GM19035 (cell line): ENCODE measurements around the gene RFLNA.

Source experiments
- ATAC-seq: cut with Tn5 transposase; IDR thresholded peaks from one replicate; pipeline ENCODE4 v1.9.1; 2021; ENCODE audit not compliant: unreplicated experiment

The RFLNA gene

DNA sequence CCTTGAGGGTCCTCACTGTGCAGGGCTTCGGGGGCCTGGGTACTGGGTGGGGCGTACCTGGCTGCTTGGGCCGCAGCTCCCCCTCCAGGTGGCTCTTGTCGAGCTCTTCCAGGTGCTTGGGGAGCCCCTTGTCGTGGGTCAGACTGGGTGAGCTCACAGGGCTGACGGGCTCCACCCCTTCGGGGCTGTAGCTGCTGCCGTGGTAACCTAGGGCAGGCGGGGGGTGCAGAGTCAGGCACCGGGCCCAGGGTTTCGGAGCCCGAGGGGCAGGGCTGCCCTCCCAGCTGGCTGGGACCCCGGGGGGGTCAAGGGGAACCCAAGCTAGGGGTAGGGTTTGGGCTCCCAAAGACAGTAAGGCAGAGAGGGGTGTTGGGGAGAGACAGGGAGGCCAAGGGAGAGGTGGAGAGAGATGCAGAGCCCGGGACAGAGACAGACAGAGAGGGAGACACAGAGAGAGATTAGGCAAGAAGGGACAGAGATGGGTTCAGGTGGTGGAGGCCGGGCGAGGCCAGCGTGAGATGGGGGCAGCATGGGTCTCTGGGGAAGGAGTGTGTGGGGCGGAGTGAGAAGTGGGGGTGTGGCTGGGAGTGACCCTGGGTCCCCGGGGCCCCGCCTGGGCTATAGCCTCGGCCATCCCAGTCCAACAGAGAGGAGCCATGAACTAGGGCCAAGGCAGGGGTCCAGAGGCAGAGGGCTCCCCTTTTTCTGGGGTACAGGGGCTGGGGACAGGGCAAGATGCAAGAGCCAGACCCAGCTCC is 40.7 kb downstream of the RFLNA start:
- no peak for ATAC-seq

DNA sequence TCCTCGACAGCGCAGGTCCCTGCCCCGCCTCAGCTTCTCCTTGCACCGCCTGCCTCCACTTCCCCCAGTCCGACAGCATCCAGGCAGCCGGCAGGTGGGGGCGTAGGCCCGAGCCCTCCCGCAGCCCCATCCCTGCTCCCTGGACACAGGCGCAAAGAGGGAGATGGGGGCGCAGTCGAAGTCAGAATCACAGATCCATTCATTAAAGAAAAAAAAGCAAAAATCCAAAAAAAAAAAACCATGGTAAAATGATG is 41.2 kb downstream of the RFLNA start:
- no peak for ATAC-seq

DNA sequence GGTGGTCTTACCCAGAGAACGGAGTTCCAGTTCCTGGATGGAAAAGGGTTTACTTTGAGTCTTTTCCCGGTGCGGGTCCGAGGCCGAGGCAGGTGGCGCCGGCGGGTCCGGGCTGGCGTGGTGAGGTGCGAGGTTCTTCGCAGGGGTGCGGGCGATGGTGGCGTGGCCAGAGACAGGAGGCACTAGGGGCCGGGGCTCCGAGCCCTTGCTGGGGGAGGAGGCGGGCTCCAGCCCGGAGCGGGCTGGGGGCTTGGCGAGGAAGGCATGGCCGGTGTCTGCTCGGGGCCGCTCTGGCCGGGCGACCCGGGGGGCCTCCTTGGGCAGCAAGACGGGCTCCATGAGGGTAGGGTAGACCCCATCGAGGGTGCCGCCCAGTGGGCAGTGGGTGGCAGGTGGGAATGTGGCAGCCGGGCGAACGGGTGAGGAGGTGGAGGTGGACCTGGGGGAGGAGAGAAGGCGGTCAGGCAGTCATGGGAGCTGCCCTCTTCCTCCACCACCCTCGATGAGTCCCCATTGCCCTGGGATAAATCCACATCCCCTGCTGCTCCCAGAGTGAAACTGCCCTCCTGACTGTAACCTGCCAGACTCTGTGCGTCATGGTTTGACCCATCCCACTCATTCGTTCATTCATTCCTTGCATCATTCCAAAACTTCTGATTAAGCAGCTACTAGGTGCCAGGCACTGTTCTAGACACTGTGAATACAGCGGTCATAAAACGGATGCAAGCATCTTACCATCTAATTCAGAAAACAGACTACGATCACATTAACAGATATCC is 42.0 kb downstream of the RFLNA start:
- ATAC-seq: no peak

DNA sequence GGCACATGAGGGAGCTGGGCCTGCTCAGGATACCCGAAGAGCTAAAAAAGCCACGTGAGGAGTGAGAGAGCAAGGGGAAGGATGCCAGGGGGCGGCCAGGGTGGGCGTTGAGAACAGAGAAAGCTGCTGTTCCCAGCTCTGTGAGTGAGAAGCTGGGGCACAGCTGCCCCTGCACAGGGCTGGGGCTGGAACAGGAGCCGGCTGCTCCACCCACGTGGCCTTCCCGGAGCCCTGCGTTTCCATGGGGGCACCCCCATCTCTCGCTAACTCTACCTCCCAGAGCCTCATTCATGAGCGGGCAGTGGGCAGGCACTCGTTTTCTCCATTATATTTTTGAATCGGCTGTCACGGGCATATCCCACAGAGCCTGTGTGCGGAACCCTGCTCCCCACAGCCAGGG is 42.7 kb downstream of the RFLNA start:
- no peak for ATAC-seq

DNA sequence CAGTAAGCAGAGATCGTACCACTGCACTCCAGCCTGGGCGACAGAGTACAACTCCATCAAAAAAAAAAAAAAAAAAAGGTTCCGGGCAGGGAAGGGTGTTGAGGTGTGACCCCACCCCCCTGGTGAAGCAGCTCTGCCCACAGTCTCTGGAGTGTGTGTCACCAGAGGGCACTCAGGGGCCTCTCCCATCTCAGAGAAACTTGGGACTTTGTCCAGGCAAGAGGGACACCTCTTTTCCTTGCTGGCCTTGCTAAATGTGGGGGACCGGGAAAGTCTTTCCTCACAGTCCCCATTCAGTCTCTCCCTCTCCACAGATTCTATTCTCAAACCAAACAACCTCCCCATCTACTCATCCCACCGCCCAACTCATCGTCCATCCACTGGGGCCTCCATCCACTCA is 43.6 kb downstream of the RFLNA start:
- no peak for ATAC-seq

DNA sequence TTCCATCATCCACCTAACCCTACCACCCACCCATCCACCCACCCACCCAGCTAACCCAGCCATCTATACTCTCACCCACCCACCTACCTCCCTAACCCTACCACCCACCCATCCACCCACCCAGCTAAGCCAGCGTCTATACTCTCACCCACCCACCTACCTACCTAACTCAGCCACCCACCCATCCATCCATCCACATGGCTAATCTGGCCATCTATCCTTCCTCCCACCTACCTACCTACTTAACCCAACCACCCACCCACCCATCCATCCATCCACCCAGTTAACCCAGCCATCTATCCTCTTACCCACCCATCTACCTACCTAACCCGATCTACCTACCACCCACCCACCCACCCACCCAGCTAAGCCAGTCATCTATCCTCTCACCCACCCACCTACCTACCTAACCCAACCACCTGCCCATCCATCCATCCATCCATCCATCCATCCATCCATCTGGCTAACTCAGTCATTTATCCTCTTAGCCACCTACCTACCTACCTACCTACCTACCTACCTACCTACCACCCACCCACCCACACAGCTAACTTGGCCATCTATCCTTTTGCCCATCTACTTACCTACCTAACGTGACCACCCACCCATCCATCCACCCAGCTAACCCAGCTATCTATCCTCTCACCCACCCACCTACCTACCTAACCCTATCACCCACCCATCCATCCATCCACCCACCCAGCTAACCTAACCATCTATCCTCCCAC is 44.1 kb downstream of the RFLNA start:
- ATAC-seq: no peak

DNA sequence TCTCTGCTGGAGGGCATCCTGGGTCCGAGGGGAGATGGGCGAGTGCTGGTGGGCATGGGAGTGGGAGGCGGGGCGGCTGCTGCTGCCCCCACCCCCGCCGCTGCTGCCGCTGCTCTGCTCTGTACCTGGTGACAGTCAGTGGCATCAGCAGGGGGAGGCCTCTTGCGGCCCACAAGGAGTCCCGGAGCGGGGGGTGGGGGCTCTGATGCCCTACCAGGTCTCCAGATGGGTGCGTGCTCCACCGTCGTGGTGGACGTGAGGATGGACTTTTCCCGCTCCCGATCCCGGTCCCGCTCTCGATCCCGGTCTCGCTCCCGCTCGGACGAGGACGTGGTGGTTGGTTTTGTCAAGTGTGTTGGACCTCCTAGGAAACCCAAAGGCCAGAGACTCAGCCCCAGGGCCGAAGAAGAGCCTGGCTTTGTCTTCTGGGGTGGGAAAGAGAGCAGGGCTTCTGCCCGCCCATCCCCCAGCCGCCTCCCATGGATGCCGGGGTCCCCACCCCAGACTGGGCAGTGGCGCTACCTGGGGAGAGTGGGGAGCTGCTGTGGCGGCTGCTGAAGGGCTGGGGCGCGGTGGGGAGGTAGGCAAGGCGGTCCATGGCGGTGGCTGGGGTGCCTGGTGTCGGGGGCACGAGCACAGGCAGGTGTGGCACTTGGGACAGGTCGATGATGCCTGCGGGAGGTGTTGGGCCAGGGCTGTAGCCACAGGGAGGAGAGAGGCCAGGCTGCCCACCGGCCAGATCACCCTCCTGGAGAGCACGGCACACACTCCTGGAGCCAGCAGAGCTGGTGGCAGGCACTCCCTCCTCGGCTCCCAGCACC is 45.4 kb downstream of the RFLNA start:
- ATAC-seq: no peak

DNA sequence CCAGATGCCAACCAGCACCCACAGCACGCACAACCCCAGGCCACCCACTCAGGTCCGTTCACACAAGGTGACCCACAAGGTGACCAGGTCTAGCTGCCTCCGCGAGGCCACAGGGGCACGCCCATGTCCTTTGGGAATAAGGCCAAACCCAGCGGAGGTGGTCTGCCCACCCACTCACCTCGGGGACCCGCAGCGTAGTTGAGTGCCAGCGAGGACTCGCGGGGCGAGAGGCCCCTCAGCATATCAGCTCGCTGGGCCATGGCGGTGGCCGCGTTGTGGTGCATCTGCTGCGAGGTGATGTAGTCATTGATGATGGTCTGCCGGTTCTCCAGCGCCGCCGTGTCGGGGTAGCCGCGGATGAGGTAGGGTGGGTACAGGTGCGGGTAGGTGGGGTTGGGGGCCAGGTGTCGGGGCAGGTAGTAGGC is 46.8 kb downstream of the RFLNA start:
- ATAC-seq: no peak

DNA sequence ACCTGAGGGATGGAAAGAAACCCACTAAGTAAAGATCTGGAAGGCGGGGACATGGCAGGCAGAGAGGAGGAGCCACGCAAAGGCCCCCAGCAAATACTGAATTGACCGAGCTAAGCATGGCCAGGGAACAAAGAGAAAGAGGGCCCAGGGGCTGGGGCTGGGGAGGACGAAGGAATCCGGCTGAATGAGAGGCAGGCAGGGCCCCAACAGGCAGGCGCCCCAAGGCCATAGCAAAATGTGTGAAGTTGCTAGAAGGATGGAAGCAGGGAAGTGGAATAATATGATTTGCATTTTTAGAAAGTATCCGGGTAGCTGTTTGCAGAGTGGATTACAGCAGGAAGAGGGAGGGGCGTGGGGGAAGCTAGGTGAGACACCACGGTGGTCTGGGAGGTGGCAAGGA is 49.1 kb downstream of the RFLNA start:
- ATAC-seq: no peak

DNA sequence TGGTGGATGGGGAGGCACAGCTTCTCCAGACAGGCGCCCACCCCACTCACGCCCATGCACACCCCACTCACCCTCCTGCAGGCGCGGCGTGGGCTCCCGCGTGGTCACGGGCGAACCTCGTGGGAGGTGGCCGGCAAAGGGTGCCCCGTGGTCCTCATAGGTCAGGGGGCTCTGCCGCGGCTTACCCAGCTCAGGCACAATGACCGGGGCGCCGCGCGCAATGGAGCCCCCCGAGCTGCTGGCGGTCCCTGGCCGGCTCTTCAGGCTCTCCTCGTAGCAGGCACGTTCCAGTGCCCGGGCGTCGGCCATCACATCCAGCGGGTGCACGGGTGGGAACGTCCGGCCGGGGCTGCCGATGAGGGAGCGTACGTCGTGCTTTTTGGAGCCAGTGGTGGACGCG is 49.6 kb downstream of the RFLNA start:
- no peak for ATAC-seq

DNA sequence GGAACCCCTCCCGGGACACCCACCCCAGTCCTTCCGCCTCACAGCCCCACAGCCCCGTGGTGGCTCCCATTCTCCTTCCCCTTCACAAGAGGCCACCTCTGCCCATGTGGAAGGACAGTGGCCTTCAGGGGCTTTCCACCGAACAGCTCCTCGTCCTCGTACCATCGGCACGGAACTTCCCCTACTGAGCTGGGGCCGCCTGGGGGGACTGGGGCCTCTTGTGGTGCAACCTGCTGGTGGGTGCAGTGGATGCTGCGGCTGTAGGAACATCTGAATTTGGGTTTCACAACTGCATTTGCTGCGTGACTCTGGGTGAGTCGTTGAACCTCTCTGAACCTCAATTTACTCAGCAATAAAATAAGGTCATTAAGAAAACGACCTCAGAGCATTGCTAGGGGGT is 50.9 kb downstream of the RFLNA start:
- no peak for ATAC-seq

DNA sequence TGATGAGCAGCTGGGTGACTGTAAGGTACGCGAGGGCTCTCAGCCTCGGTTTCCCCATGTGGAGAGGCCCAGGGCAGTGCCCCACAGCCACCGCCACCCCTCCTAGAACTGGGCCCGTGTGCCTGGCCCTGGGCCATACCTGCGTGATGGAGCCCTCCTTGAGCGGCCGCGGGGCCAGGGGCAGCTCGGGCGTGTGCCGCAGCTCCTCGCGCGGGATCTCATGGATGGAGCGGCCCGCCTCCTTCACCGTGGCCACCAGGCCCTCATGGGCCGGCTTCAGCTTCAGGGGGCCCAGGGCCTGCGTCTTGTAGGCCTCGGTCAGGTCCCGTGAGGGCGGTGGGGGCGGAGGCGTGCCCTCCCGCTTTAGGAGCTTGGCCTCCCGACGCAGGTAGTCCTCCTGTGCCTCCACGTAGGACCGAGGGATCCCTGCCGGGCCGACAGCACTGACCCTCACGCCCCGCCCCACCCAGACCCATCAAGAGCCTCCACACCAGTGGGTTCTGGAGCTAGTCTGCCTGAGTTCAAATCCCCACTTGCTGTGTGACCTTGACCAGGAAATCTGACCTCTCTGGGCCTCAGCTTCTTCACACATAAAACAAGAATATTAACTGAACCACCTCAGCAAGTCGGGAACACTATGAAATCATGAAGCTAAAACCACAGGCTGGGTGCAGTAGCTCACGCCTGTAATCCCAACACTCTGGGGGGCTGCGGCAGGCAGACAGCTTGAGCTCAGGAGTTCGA is 51.7 kb downstream of the RFLNA start:
- ATAC-seq: no peak

DNA sequence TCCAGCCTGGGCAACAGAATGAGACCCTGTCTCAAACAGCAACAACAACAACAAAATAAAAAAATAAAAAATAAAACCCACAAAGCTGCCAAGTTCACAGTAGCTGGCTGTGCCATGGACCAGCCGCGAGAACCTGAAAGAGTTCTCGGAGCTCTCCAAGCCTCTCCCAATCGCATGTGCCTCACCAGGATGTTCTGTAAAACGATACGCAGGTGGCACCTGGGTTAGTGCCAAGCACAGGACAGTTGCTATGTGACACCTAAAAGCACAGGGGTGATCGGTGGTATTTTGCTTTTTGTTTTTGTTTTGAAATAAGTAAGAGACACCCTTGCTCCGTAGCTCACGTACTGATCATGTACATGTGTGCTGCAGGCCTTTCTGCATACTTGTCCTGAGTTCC is 52.4 kb downstream of the RFLNA start:
- no peak for ATAC-seq

DNA sequence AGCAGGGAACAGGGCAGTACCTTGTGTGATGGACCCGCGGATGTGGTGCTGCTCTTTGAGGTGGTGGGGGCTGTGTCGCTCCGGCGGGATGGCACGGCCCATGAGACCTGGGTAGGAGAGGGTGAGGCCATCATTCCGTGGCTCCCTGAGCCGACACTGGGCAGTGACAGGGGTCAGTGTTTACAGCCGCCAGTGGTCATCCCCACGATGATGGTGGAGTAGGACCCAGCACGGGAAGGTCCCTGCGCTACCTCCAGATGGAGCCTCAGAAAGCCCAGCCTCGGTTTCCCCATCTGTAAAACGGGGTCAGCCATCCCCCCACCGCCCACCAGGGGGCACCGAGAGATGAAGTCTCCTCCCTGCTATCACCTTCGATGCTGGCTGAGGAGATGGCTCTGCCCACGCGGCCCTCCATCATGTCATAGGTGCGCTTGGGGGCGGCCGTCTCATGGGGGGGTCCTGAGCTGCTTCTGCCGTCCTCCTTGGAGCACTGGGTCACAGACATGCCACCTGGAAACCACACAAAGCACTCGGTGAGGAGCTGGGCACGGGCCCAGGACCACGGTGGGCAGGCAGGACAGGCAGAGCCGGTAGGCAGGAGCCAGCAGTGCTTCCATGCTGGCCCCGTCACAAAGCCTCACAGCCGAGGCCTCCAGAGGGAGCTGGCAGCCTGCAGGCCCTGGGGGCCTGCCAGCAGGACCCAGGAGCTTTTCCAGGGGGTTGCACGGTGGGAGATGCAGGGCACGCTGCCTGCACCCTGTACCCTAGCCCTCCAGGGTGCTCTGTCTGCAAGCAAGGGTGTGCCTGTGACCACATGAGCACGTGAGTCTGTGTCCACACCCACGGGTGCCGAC is 53.1 kb downstream of the RFLNA start:
- ATAC-seq: no peak

DNA sequence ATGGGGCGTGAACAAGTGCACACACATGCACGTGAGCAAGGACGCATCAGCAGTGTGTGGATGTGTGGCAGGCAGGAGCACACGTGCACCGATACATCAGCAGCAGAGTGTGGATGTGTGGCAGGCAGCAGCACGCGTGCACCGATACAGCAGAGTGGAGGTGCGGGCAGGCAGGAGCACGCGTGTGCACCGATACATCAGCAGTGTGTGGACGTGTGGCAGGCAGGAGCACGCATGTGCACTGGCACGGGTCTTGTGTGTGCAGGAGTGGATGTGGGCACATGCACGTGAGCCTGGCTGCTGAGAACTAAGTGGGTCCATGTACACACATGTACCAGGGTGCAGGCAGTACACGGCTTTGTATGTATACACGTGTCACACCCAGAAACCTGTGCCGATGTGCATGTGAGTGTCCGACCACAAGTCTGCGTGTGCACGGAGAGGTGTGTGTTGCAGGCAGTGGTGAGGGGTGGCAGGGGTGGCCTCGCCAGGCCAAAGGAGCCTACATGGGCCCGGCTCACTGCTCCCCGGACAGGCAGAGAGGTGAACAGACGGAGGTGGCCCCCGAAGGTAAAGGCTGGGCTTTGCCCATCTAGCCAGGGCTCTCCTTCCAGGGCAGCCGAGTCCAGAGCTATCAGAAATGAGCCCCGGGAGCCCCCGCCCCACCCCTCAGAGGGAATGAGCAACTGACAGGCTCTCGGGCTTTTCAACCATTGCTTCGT is 53.9 kb downstream of the RFLNA start:
- no peak for ATAC-seq

DNA sequence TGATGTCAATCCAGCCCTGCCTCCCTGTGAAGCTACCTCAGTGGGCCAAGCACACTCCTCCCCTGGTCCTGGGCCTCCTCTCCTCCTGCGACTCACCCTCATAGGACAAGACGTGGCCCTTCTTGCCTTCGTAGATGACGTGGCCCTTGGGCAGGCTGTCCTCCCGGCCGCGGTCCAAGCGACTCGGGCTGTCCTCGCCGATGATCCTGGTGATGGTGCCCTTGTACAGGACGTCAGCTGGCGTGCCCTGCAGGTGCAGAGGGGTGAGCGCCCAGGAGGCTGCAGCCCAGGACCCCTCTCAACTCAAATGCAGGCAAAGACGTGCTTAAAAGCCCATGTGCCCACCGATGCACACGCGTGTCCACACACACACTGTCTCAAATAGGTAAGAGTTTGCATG is 55.6 kb downstream of the RFLNA start:
- ATAC-seq: no peak

DNA sequence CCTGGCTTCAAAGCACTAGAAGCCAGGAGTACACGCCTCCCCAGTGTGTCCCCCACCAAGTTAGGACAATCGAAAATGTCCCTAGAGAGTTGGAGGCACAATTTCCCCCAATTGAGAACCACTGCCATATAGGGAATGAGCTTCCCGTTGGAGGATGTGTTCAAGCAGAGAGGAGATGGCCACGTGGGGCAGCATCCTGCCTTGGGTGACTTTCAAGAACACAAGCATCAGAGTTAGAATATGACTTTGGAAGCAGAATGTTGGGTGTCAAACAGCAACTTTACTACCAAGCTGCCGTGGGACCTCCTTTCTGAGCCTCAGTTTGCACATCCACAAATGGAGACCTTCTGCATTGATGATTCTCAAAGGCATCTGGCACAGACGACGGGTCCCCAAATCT is 56.5 kb downstream of the RFLNA start:
- ATAC-seq: no peak

DNA sequence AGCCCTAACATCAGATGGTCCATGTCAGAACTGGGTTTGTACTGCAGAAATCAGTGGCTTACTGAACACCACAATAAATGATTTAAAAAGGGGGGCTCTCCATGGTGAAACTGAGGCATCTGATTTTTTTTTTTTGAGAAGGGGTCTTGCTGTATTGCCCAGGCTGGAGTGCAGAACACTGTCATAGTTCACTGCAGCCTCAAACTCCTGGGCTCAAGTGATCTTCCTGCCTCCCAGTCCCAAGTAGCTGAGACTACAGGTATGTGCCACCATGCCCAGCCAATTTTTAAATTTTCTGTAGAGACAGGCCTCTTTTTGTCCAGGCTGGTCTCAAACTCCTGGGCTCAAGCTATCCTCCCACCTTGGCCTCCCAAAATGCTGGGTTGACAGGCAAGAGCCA is 57.4 kb downstream of the RFLNA start:
- ATAC-seq: no peak

DNA sequence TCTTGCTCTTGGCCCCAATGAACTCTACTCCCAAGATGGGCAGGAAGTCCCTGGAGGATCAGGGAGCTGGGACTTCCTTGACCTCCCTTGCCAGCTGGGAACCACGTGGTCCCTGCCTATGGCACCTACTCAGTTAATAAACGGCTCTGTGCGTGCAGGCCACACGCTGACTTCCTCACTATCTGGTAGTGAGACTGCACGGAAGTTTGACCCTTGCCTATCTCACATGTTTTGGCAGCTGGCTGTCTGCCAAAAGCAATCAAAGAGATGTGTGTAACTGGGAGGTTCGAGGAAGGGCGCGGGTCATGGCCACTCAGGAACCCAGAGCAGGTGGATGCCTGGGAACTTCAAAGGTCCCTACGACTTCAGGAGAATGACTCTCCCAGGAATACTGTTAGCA is 57.9 kb downstream of the RFLNA start:
- no peak for ATAC-seq
